ENCODE data around the gene RASA3. TPM values are rescaled to one million over a fixed set of nuclear protein-coding genes. Genes with fewer than 3 reads are reported as not detected.
"Not testable (repeated sequence)": the region's sequence is repeated elsewhere in the genome, so short reads cannot be mapped to it uniquely, and the experiment has no call there.

The RASA3 gene
- polyA plus RNA-seq, 12 donors, result 8.9 to 23.0 (median 20.0) TPM; not detected in 1

- no peak for DNase-seq
These were observed 141.2 kb downstream of the RASA3 start for GRCh38 chr13:113991191-113991669.

GRCh38 chr13:113990321-113990837 is 142.0 kb downstream of the RASA3 start:
- no peak for DNase-seq

GRCh38 chr13:113989585-113990300 is 142.7 kb downstream of the RASA3 start:
- no peak for DNase-seq

- DNase-seq, result not testable (repeated sequence)
These were observed 143.6 kb downstream of the RASA3 start for GRCh38 chr13:113988859-113989258.

- DNase-seq, result no peak
These were observed 150.1 kb downstream of the RASA3 start for GRCh38 chr13:113982296-113982661.

GRCh38 chr13:113981611-113982295 is 150.7 kb downstream of the RASA3 start:
- DNase-seq, result no peak

- DNase-seq, result no peak
These were observed 151.2 kb downstream of the RASA3 start for GRCh38 chr13:113981194-113981605.

- no peak for DNase-seq
These were observed 151.8 kb downstream of the RASA3 start for GRCh38 chr13:113980489-113981064.

GRCh38 chr13:113979791-113980471 is 152.5 kb downstream of the RASA3 start:
- DNase-seq, result no peak

GRCh38 chr13:113978741-113979481 is 153.5 kb downstream of the RASA3 start:
- DNase-seq, result no peak

GRCh38 chr13:113977976-113978375 is 154.4 kb downstream of the RASA3 start:
- DNase-seq, result no peak

GRCh38 chr13:113976711-113977684 is 155.4 kb downstream of the RASA3 start:
- no peak for DNase-seq

- DNase-seq, result no peak
These were observed 157.0 kb downstream of the RASA3 start for GRCh38 chr13:113975416-113975815.

- DNase-seq, result no peak
These were observed 157.8 kb downstream of the RASA3 start for GRCh38 chr13:113974304-113975281.

- DNase-seq, result no peak
These were observed 158.9 kb downstream of the RASA3 start, which contains the start of gene C13orf46 for GRCh38 chr13:113973218-113974164. Gene C13orf46 (minus strand): TSS chr13:113974076. CDS start chr13:113973997, 79 bp downstream.

- no peak for DNase-seq
These were observed 159.8 kb downstream of the RASA3 start for GRCh38 chr13:113972451-113973217.
